Liver (tissue), 3 donors: Measurements from ENCODE around the gene HEATR3.

Experiments used
- EGR1 ChIP-seq, 2 donors: IDR thresholded peaks; 2 replicates each; pipeline ENCODE4 v1.6.1; 2016 to 2018; ENCODE audit warnings: antibody characterized with exemption in 2 of 2, low read depth in 2 of 2
- GABPA ChIP-seq, 2 donors: IDR thresholded peaks in 1 of 2; conservative IDR thresholded peaks in 1 of 2; 2 replicates each; pipeline ENCODE4 v1.6.1; 2016; ENCODE audit warnings: antibody characterized with exemption in 2 of 2, mild to moderate bottlenecking in 1 of 2, moderate library complexity in 1 of 2
- JUND ChIP-seq, 2 donors: IDR thresholded peaks; 2 replicates each; pipeline ENCODE4 v1.6.1; 2016; ENCODE audit warnings: antibody characterized with exemption in 2 of 2
- RAD21 ChIP-seq, 2 donors: IDR thresholded peaks; 2 replicates each; pipeline ENCODE4 v1.6.1; 2016; ENCODE audit warnings: antibody characterized with exemption in 2 of 2, mild to moderate bottlenecking in 2 of 2
- RXRA ChIP-seq, 2 donors: IDR thresholded peaks; 2 replicates each; pipeline ENCODE4 v1.6.1; 2017 to 2018; ENCODE audit warnings: antibody characterized with exemption in 2 of 2, mild to moderate bottlenecking in 1 of 2
- SP1 ChIP-seq: IDR thresholded peaks from 2 replicates; pipeline ENCODE4 v1.6.1; 2018; ENCODE audit warnings: antibody characterized with exemption, mild to moderate bottlenecking
- TAF1 ChIP-seq: conservative IDR thresholded peaks from 2 replicates; pipeline ENCODE4 v1.6.1; 2016; ENCODE audit warnings: antibody characterized with exemption, mild to moderate bottlenecking
- YY1 ChIP-seq: IDR thresholded peaks from 2 replicates; pipeline ENCODE4 v1.6.1; 2016; ENCODE audit warnings: antibody characterized with exemption, mild to moderate bottlenecking
- TF ChIP-seq, protein P1 (sequence below): fragments of 150-350 bp; IDR thresholded peaks from 2 replicates; pipeline ENCODE4 v1.5.1; 2017; ENCODE audit warnings: improper control_type of control experiment, low read depth, low read length; ENCODE audit not compliant: missing input control
- TF ChIP-seq, protein P2 (sequence below): IDR thresholded peaks from 2 replicates; pipeline ENCODE4 v1.6.1; 2016; ENCODE audit warnings: antibody characterized with exemption
- TF ChIP-seq, protein P3 (sequence below): IDR thresholded peaks from 2 replicates; pipeline ENCODE4 v1.6.1; 2016; ENCODE audit warnings: antibody characterized with exemption
- TF ChIP-seq, protein P4 (sequence below): IDR thresholded peaks from 2 replicates; pipeline ENCODE4 v1.6.1; 2016; ENCODE audit warnings: antibody characterized with exemption
- TF ChIP-seq, protein P5 (sequence below): IDR thresholded peaks from 2 replicates; pipeline ENCODE4 v1.6.1; 2016; ENCODE audit warnings: antibody characterized with exemption, mild to moderate bottlenecking
- donor health status: healthy.
- donor health status: healthy.

DNA sequence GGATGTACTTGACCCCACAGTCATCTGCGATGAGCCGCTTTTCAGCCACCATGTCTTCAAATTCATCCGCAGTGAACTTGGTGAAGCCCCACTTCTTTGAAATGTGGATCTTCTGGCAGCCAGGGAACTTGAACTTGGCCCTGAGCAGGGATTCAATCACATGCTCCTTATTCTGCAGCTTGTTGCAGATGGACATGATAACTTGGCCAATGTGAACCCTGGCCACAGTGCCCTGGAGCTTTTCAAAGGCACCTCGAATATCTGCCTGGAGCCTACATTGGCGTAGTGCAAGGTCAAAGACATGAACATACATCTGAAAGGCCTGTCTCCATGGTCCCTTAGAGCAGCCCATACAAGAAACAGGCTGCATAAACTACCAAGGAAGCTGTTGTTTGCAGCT lies 85.6 kb downstream of the HEATR3 start:
- TF ChIP-seq, protein P1, sequence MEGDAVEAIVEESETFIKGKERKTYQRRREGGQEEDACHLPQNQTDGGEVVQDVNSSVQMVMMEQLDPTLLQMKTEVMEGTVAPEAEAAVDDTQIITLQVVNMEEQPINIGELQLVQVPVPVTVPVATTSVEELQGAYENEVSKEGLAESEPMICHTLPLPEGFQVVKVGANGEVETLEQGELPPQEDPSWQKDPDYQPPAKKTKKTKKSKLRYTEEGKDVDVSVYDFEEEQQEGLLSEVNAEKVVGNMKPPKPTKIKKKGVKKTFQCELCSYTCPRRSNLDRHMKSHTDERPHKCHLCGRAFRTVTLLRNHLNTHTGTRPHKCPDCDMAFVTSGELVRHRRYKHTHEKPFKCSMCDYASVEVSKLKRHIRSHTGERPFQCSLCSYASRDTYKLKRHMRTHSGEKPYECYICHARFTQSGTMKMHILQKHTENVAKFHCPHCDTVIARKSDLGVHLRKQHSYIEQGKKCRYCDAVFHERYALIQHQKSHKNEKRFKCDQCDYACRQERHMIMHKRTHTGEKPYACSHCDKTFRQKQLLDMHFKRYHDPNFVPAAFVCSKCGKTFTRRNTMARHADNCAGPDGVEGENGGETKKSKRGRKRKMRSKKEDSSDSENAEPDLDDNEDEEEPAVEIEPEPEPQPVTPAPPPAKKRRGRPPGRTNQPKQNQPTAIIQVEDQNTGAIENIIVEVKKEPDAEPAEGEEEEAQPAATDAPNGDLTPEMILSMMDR, result no peak
- TF ChIP-seq JUND (IDR thresholded peaks at IDR 0.05) (no peak), YY1 (no peak), SP1 (no peak), RAD21 (IDR thresholded peaks at IDR 0.05) (no peak), TAF1 (no peak), EGR1 (IDR thresholded peaks at IDR 0.05; ENCODE audit: low read depth in 2 of 2) (no peak), GABPA (IDR thresholded peaks at IDR 0.05 in 1 of 2, conservative IDR thresholded peaks at IDR 0.05 in 1 of 2) (no peak), RXRA (IDR thresholded peaks at IDR 0.05) (no peak)
- TF ChIP-seq, protein P2, sequence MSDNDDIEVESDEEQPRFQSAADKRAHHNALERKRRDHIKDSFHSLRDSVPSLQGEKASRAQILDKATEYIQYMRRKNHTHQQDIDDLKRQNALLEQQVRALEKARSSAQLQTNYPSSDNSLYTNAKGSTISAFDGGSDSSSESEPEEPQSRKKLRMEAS, result no peak
- TF ChIP-seq, protein P3, sequence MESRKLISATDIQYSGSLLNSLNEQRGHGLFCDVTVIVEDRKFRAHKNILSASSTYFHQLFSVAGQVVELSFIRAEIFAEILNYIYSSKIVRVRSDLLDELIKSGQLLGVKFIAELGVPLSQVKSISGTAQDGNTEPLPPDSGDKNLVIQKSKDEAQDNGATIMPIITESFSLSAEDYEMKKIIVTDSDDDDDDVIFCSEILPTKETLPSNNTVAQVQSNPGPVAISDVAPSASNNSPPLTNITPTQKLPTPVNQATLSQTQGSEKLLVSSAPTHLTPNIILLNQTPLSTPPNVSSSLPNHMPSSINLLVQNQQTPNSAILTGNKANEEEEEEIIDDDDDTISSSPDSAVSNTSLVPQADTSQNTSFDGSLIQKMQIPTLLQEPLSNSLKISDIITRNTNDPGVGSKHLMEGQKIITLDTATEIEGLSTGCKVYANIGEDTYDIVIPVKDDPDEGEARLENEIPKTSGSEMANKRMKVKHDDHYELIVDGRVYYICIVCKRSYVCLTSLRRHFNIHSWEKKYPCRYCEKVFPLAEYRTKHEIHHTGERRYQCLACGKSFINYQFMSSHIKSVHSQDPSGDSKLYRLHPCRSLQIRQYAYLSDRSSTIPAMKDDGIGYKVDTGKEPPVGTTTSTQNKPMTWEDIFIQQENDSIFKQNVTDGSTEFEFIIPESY, result no peak
- TF ChIP-seq, protein P4, sequence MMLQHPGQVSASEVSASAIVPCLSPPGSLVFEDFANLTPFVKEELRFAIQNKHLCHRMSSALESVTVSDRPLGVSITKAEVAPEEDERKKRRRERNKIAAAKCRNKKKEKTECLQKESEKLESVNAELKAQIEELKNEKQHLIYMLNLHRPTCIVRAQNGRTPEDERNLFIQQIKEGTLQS, result no peak
- TF ChIP-seq, protein P5, sequence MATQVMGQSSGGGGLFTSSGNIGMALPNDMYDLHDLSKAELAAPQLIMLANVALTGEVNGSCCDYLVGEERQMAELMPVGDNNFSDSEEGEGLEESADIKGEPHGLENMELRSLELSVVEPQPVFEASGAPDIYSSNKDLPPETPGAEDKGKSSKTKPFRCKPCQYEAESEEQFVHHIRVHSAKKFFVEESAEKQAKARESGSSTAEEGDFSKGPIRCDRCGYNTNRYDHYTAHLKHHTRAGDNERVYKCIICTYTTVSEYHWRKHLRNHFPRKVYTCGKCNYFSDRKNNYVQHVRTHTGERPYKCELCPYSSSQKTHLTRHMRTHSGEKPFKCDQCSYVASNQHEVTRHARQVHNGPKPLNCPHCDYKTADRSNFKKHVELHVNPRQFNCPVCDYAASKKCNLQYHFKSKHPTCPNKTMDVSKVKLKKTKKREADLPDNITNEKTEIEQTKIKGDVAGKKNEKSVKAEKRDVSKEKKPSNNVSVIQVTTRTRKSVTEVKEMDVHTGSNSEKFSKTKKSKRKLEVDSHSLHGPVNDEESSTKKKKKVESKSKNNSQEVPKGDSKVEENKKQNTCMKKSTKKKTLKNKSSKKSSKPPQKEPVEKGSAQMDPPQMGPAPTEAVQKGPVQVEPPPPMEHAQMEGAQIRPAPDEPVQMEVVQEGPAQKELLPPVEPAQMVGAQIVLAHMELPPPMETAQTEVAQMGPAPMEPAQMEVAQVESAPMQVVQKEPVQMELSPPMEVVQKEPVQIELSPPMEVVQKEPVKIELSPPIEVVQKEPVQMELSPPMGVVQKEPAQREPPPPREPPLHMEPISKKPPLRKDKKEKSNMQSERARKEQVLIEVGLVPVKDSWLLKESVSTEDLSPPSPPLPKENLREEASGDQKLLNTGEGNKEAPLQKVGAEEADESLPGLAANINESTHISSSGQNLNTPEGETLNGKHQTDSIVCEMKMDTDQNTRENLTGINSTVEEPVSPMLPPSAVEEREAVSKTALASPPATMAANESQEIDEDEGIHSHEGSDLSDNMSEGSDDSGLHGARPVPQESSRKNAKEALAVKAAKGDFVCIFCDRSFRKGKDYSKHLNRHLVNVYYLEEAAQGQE, result no peak
